Left renal cortex interstitium (tissue), 4 donors: ENCODE results near the gene DPYD. TPM values are rescaled to one million over a fixed set of nuclear protein-coding genes. Genes with fewer than 3 reads are reported as not detected.

Source experiments
- DNase-seq, 4 donors: peaks; one replicate each; pipeline ENCODE4 v3.0.0-alpha.2; 2013; ENCODE audit warnings: low read depth in 4 of 4, low spot score in 2 of 4, missing footprints in 1 of 4
- polyA plus RNA-seq, 4 donors: library from polyadenylated mRNA; unstranded; fragments of 120-200 nt; gene quantifications; one replicate each; pipeline ENCODE4 v1.2.1, GENCODE V29; 2013; ENCODE audit not compliant: insufficient read length in 4 of 4

Gene DPYD
- polyA plus RNA-seq, 4 donors: 10.9 to 14.9 (median 12.9) TPM

DNA sequence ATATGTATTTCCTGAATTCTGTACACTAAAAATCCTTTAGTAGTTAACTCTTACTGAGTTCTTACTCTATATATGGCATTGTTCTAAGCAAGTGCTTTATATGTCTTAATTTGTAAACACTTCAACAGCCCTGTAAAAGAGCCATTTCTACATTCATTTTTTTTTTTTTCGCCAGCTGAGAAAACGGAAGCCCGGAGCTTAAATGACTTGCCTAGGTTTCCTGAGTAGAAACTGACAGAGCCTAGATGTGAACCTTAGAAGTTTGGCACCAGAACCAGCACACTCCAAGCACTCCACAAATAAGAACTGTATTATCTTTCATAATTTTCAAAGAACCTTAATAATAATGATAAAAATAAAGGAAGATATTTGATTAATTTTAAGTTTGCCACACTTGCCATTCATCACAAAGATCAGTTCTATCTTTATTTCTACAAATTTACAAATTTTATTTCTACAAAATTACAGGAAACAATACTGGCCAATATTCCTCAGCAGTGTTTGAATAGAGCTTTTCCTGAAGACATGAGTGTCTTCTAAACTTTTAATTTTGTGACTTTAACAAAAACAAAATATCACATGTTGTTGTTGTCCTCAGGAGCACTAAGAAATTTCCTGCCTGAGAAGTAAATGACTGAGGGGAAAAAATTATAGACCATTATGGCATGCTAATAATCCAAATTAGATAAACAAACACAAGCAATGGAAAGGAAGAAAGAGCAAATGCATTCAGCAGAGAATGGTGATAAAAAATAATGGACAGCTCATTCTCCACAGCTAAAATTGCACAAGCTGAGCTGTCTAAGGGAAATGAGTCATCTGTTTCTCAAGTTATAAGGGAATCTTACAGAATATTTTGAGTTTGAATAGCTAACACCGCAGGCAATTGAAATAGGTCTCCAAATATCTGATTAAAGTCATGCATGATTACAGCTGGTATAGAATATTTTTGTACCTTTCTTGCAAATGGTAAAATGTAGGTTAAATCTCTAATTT is 71.2 kb downstream of the DPYD start:
- no peak for DNase-seq

DNA sequence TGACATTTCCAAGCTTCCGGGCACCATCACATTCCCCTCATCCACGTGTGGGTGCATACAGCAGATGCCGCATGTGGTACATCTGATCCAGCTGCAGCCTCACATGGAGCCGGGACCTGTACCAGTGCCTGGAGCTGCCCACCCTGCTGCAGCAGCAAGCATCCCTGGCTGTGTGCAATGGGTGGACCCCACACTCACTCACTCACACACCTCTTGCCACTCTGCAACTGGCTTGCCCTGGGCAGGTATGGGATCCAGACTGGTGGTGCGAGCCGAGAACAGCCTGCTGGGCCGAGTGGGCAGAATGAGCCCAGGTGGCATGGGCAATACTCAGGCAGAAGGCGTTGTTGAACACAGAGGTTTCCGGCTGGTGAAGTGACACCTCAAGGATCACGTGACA is 75.0 kb downstream of the DPYD start:
- no peak for DNase-seq

- DNase-seq: no peak
Measured at GRCh38 chr1:97844552-97845089, 76.2 kb downstream of the DPYD start.

- no peak for DNase-seq
Measured at GRCh38 chr1:97841338-97841737, 79.5 kb downstream of the DPYD start.

DNA sequence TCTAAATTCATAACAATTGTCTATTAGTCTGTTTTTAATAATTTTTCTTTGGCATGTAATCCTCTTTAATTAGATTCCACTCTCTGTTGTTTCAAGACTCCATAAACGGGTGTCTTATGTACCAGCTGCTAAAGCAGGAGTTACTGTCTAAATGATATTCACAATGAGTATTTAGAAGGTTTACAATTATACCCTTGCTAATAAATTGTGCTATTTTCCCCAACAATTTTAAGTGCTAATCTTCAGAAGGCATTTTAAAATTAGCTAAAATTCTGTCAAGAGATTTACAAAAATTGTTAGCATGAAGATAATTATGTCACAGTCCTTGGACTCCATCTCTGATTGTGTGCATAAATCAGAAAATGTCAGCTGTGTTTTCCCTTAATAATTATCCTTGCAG is 83.7 kb downstream of the DPYD start:
- no peak for DNase-seq

DNA sequence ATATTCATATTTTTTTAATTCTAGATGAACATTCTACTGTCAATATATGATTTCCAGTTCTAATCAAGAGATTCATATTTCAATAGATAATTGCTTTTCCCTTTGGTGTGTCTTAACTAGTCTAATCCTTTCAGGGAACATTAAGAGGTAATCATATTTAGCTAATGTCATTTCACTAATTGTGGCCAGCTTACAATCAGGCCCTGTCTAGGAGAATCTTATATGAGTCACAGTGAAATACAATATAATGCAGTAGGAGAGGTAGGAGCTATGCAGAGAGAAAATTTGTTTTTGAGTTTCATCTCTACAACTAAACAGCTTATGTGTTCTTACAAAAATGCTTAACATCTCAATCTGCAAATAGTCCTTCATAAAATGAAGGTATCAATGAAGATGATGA is 85.9 kb downstream of the DPYD start:
- DNase-seq: no peak

DNA sequence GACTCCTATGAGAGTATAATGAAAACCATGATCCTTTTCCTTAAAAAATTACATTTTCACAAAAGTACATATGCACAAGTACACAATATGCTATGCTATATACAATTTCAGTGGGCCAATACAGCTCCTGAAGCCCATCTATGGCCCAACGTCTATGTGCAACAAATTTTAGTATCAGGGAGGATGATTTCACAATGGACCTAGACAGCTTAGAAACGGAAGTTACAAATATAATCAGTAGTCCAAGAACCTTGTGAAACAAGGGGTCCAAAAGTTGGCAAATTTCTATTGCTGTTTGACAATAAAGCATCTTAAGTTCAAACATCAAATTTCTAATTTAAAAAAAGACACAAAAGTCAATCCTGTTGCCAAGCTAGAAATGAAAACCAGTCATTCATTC is 87.0 kb downstream of the DPYD start:
- DNase-seq: no peak

- DNase-seq: no peak
Measured at GRCh38 chr1:97832481-97832880, 88.4 kb downstream of the DPYD start.

DNA sequence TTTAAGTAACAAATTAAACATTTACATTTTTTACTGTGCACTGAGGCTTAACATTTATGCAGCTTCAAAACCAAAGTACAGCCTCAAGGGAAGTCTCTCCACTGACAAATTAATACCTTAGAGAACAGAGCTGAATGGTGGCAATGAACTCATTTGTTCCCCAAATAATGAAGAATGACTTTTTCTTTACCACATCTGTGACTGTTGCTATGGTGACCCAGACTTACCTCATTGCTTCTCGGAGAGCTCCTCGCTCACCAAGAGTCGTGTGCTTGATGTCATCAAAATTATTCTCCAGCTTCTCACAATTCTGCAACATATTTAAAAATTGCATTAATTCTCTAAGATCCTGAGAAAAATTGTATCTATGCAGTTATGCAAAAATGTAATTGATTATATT is 92.9 kb downstream of the DPYD start:
- no peak for DNase-seq

- no peak for DNase-seq
Measured at GRCh38 chr1:97826820-97827219, 94.0 kb downstream of the DPYD start.

GRCh38 chr1:97824624-97825023 is 96.2 kb downstream of the DPYD start:
- DNase-seq: no peak

- DNase-seq: no peak
Measured at GRCh38 chr1:97824200-97824599, 96.6 kb downstream of the DPYD start.

- DNase-seq: peak in 1 of 4 donors; percentile 9
Measured at GRCh38 chr1:97820470-97821188, 100.2 kb downstream of the DPYD start.

DNA sequence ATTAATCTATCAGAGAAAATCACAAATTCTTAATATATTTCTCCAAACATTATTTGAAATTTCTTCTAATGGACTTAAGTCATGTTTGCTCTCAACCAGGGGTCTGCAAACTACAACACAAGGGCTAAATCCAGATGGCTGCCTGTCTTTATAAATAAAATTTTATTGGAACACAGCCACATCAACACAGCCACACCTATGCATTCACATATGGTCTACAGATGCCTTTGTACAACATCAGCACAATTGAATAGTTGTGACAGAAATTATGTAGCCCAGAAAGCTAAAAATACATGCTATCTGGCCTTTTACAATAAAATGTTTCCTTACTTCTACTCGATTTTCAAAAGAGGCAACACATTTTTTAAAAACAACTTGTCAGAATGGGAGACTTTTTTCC is 103.9 kb downstream of the DPYD start:
- DNase-seq: no peak

DNA sequence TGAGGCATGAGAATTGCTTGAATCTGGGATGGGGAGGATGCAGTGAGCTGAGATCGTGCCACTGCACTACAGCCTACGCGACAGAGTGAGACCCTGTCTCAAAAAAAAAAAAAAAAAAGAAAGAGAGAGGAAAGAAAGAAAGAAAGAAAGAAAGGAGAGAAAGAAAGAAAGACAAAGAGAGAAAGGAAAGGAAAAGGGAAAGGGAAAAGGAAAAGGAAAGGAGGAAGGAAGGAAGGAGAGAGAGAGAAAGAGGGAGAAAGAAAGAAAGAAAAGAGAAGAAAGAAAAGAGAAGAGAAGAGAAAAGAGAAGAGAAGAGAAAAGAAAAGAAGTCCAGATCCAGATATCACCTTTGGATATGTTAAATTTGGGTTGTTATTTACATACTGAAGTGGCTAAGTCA is 106.0 kb downstream of the DPYD start:
- no peak for DNase-seq

GRCh38 chr1:97814121-97814520 is 106.7 kb downstream of the DPYD start:
- DNase-seq: no peak

- DNase-seq: no peak
Measured at GRCh38 chr1:97812076-97812475, 108.8 kb downstream of the DPYD start.

GRCh38 chr1:97806996-97807520 is 113.8 kb downstream of the DPYD start:
- no peak for DNase-seq

- DNase-seq: no peak
Measured at GRCh38 chr1:97806326-97806725, 114.5 kb downstream of the DPYD start.

DNA sequence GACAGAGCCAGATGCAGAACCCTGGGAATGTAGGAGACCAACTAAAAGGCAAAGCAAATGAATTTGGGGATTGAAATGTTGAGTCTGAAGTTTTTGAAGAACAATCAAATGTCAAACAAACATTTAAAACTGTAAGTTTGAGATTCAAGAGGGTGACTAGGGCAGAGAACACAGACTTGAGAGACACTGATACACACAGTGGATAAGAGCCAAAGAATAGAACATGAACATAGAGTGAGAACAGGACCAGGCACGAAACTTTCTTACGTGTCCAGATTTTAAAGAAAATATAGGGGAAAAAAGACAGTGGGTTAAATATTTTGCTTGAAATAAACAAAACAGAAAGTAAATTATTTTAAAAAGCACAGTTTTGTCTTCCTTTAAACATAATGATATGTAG is 115.7 kb downstream of the DPYD start:
- DNase-seq: no peak

GRCh38 chr1:97803026-97803425 is 117.8 kb downstream of the DPYD start:
- no peak for DNase-seq
